Upper lobe of left lung (tissue), 4 donors: ENCODE results near the gene THAP9.

Source experiments
- EP300 ChIP-seq, 4 donors: sonication (generic); formaldehyde crosslinking; IDR thresholded peaks; one replicate each; pipeline ENCODE4 v1.5.1; 2017; ENCODE audit warnings: antibody characterized with exemption in 4 of 4, control low read depth in 2 of 4
- POLR2AphosphoS5 ChIP-seq, 2 donors: sonication (generic); formaldehyde crosslinking; IDR thresholded peaks; one replicate each; pipeline ENCODE4 v1.5.1; 2017; ENCODE audit warnings: antibody characterized with exemption in 2 of 2
- TF ChIP-seq, protein P1 (sequence below), 6 experiments: fragments of 450-650 bp in 4 of 6; fragments of 200-600 bp in 2 of 6; sonication (generic) in 2 of 6; IDR thresholded peaks; one replicate each; pipeline ENCODE4 v1.5.1; 2016 to 2019; ENCODE audit warnings: antibody characterized with exemption in 6 of 6

DNA sequence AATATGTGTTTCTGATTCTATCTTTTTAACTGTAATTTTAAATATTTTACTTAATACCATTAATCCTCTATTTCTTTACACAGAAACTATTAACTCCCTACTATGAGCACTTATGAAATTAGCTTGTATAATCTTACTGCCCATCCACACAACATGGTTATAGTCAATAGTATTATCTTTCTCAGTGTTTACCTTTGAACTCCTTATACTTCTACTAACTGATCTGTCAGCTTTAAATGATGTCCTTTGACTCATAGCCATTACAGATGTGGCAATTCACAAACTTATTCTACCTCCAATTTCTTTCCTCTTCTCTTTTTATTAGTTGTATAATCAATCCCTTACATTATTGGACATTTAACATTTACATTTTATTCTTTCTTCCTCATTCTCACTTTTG, 15.1 kb upstream of the THAP9 start:
- TF ChIP-seq, protein P1, sequence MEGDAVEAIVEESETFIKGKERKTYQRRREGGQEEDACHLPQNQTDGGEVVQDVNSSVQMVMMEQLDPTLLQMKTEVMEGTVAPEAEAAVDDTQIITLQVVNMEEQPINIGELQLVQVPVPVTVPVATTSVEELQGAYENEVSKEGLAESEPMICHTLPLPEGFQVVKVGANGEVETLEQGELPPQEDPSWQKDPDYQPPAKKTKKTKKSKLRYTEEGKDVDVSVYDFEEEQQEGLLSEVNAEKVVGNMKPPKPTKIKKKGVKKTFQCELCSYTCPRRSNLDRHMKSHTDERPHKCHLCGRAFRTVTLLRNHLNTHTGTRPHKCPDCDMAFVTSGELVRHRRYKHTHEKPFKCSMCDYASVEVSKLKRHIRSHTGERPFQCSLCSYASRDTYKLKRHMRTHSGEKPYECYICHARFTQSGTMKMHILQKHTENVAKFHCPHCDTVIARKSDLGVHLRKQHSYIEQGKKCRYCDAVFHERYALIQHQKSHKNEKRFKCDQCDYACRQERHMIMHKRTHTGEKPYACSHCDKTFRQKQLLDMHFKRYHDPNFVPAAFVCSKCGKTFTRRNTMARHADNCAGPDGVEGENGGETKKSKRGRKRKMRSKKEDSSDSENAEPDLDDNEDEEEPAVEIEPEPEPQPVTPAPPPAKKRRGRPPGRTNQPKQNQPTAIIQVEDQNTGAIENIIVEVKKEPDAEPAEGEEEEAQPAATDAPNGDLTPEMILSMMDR (IDR thresholded peaks at IDR 0.05), result no peak
- TF ChIP-seq EP300 (IDR thresholded peaks at IDR 0.05) (no peak), POLR2AphosphoS5 (IDR thresholded peaks at IDR 0.05) (no peak)
